Activated CD8-positive, alpha-beta memory T cell treated with anti-CD3 and anti-CD28 coated beads, Interleukin-2, amount 50 U/mL, for 1 hour (primary cell): ENCODE data around the gene MIPOL1.
"Not testable (repeated sequence)": the region's sequence is repeated elsewhere in the genome, so short reads cannot be mapped to it uniquely, and the experiment has no call there.

ENCODE experiments used
- DNase-seq: peaks from one replicate; pipeline ENCODE4 v3.0.0-alpha.2; 2020; ENCODE audit errors: extremely low read depth

Gene MIPOL1

GRCh38 chr14:37285220-37285619 is 87.5 kb downstream of the MIPOL1 start:
- no peak for DNase-seq

GRCh38 chr14:37289688-37290087 is 92.0 kb downstream of the MIPOL1 start:
- DNase-seq: no peak

GRCh38 chr14:37295262-37295661 is 97.5 kb downstream of the MIPOL1 start:
- DNase-seq: not testable (repeated sequence)

GRCh38 chr14:37311252-37311651 is 113.5 kb downstream of the MIPOL1 start:
- no peak for DNase-seq

GRCh38 chr14:37318938-37319337 is 121.2 kb downstream of the MIPOL1 start:
- DNase-seq: no peak

- DNase-seq: no peak
These were observed 122.4 kb downstream of the MIPOL1 start for GRCh38 chr14:37320106-37320505.

GRCh38 chr14:37325332-37325731 is 127.6 kb downstream of the MIPOL1 start:
- no peak for DNase-seq

- DNase-seq: no peak
These were observed 128.7 kb downstream of the MIPOL1 start for GRCh38 chr14:37326434-37326833.

- DNase-seq: not testable (repeated sequence)
These were observed 130.2 kb downstream of the MIPOL1 start for GRCh38 chr14:37327933-37328332.

- DNase-seq: no peak
These were observed 130.9 kb downstream of the MIPOL1 start for GRCh38 chr14:37328673-37329072.

- DNase-seq: no peak
These were observed 131.7 kb downstream of the MIPOL1 start for GRCh38 chr14:37329189-37330001.

- no peak for DNase-seq
These were observed 133.2 kb downstream of the MIPOL1 start for GRCh38 chr14:37330910-37331309.

- no peak for DNase-seq
These were observed 142.6 kb downstream of the MIPOL1 start for GRCh38 chr14:37340353-37340752.

- DNase-seq: no peak
These were observed 145.8 kb downstream of the MIPOL1 start for GRCh38 chr14:37343307-37344094.

- DNase-seq: no peak
These were observed 165.9 kb downstream of the MIPOL1 start for GRCh38 chr14:37363661-37364060.

- DNase-seq: no peak
These were observed 171.7 kb downstream of the MIPOL1 start for GRCh38 chr14:37369425-37369824.

- no peak for DNase-seq
These were observed 177.8 kb downstream of the MIPOL1 start for GRCh38 chr14:37375566-37375965.

GRCh38 chr14:37376944-37377609 is 179.3 kb downstream of the MIPOL1 start:
- no peak for DNase-seq

GRCh38 chr14:37384870-37385596 is 187.3 kb downstream of the MIPOL1 start:
- no peak for DNase-seq

GRCh38 chr14:37397157-37397940 is 199.6 kb downstream of the MIPOL1 start:
- DNase-seq: not testable (repeated sequence)

- no peak for DNase-seq
These were observed 200.1 kb downstream of the MIPOL1 start for GRCh38 chr14:37397941-37398215.
